Activated naive CD4-positive, alpha-beta T cell treated with anti-CD3 and anti-CD28 coated beads, Interleukin-2, amount 10 ng/mL, durations not matched to agents 7 days and 5 days (primary cell): ENCODE measurements around the gene DBX1.
"Not testable (repeated sequence)": the region's sequence is repeated elsewhere in the genome, so short reads cannot be mapped to it uniquely, and the experiment has no call there.

Experiments
- CTCF ChIA-PET: fragments of 350-600 bp; sonication (Branson Sonifier 250); formaldehyde crosslinking; loops from one replicate; lab custom pipeline; 2021; ENCODE audit warnings: antibody characterized with exemption; lab: Charles Lee
- DNase-seq: peaks from one replicate; pipeline ENCODE4 v3.0.0-alpha.2; 2020
- H3K27ac Mint-ChIP-seq: one replicate; pipeline ENCODE4 v1.8.0; 2021; ENCODE audit warnings: mild to moderate bottlenecking, moderate library complexity, mixed read lengths
- H3K27me3 Mint-ChIP-seq: one replicate; pipeline ENCODE4 v1.8.0; 2021; ENCODE audit warnings: mild to moderate bottlenecking, mixed read lengths
- H3K36me3 Mint-ChIP-seq: one replicate; pipeline ENCODE4 v1.8.0; 2021; ENCODE audit warnings: mixed read lengths
- H3K4me1 Mint-ChIP-seq: one replicate; pipeline ENCODE4 v1.8.0; 2021; ENCODE audit warnings: mixed read lengths
- H3K4me3 Mint-ChIP-seq: one replicate; pipeline ENCODE4 v1.8.0; 2021; ENCODE audit warnings: mild to moderate bottlenecking, moderate library complexity, mixed read lengths
- H3K9me3 Mint-ChIP-seq: one replicate; pipeline ENCODE4 v1.8.0; 2021; ENCODE audit warnings: mixed read lengths

The DBX1 gene

GRCh38 chr11:20156280-20156875 is 3.9 kb downstream of the DBX1 start:
- peaks cover 26% of the 10 kb centered on the region for H3K4me1 Mint-ChIP-seq
- peak overlapping the region; percentile 65 for H3K4me3 Mint-ChIP-seq
- H3K9me3 Mint-ChIP-seq, result peaks cover 9% of the 10 kb centered on the region
- H3K36me3 Mint-ChIP-seq, result peaks cover 17% of the 10 kb centered on the region
- H3K27ac Mint-ChIP-seq, result no peak overlapping the region
- CTCF ChIA-PET, result interaction anchor here (1.5 kb wide), 1 partner anchor 28 kb away, joined by 7 read pairs; no protein-coding TSS in a partner anchor
- peaks cover 80% of the 10 kb centered on the region for H3K27me3 Mint-ChIP-seq
- DNase-seq, result peak; percentile 54

GRCh38 chr11:20155683-20156279 is 4.5 kb downstream of the DBX1 start:
- H3K27ac Mint-ChIP-seq, result peak overlapping the region; percentile 82
- H3K4me3 Mint-ChIP-seq, result peak overlapping the region; percentile 58

GRCh38 chr11:20154381-20154780 is 5.9 kb downstream of the DBX1 start:
- no peak overlapping the region for H3K27ac Mint-ChIP-seq
- peaks cover 15% of the 10 kb centered on the region for H3K36me3 Mint-ChIP-seq
- peaks cover 26% of the 10 kb centered on the region for H3K4me1 Mint-ChIP-seq
- CTCF ChIA-PET, result interaction anchor here (1.7 kb wide), 1 partner anchor 22 kb away, joined by 8 read pairs; no protein-coding TSS in a partner anchor
- peaks cover 9% of the 10 kb centered on the region for H3K9me3 Mint-ChIP-seq
- no peak overlapping the region for H3K4me3 Mint-ChIP-seq
- DNase-seq, result no peak
- peaks cover 63% of the 10 kb centered on the region for H3K27me3 Mint-ChIP-seq

More at GRCh38 chr11:20155683-20156279, 4.5 kb downstream of the DBX1 start:
- peaks cover 9% of the 10 kb centered on the region for H3K9me3 Mint-ChIP-seq
- peaks cover 74% of the 10 kb centered on the region for H3K27me3 Mint-ChIP-seq
- H3K36me3 Mint-ChIP-seq, result peaks cover 17% of the 10 kb centered on the region
- CTCF ChIA-PET, result interaction anchor here (1.5 to 1.7 kb wide), 2 partner anchors 24 to 28 kb away, joined by 7 to 8 read pairs; no protein-coding TSS in a partner anchor
- no peak for DNase-seq
- peaks cover 26% of the 10 kb centered on the region for H3K4me1 Mint-ChIP-seq

- no peak overlapping the region for H3K4me3 Mint-ChIP-seq
- H3K27ac Mint-ChIP-seq, result no peak overlapping the region
- no peaks in the 10 kb centered on the region for H3K36me3 Mint-ChIP-seq
- no peaks in the 10 kb centered on the region for H3K4me1 Mint-ChIP-seq
- no peaks in the 10 kb centered on the region for H3K9me3 Mint-ChIP-seq
- CTCF ChIA-PET, result interaction anchor here (1.7 kb wide), 1 partner anchor 215 kb away, joined by 4 read pairs; no protein-coding TSS in a partner anchor
- H3K27me3 Mint-ChIP-seq, result peaks cover 24% of the 10 kb centered on the region
- DNase-seq, result no peak
Observed at GRCh38 chr11:20138707-20139106, 21.6 kb downstream of the DBX1 start.

- DNase-seq, result no peak
- peaks cover 34% of the 10 kb centered on the region for H3K27me3 Mint-ChIP-seq
- CTCF ChIA-PET, result interaction anchor here (1.7 kb wide), 1 partner anchor 216 kb away, joined by 4 read pairs; no protein-coding TSS in a partner anchor
- no peak overlapping the region for H3K27ac Mint-ChIP-seq
- H3K4me3 Mint-ChIP-seq, result no peak overlapping the region
- no peaks in the 10 kb centered on the region for H3K36me3 Mint-ChIP-seq
- no peaks in the 10 kb centered on the region for H3K4me1 Mint-ChIP-seq
- H3K9me3 Mint-ChIP-seq, result no peaks in the 10 kb centered on the region
Observed at GRCh38 chr11:20137637-20138036, 22.6 kb downstream of the DBX1 start.

- CTCF ChIA-PET, result interaction anchor here (1.8 to 4.2 kb wide), 2 partner anchors 185 to 219 kb away, joined by 5 to 25 read pairs; no protein-coding TSS in a partner anchor
- Mint-ChIP-seq H3K27ac (no peak overlapping the region), H3K4me1 (peaks cover 10% of the 10 kb centered on the region), H3K36me3 (no peaks in the 10 kb centered on the region), H3K9me3 (no peaks in the 10 kb centered on the region), H3K4me3 (no peak overlapping the region), H3K27me3 (peaks cover 52% of the 10 kb centered on the region)
- no peak for DNase-seq
Observed at GRCh38 chr11:20134991-20135736, 25.1 kb downstream of the DBX1 start.

- no peak overlapping the region for H3K27ac Mint-ChIP-seq
- H3K4me3 Mint-ChIP-seq, result no peak overlapping the region
- peaks cover 50% of the 10 kb centered on the region for H3K27me3 Mint-ChIP-seq
- CTCF ChIA-PET, result interaction anchor here (0.7 to 4.2 kb wide), 20 partner anchors 10 to 575 kb away, joined by 3 to 25 read pairs (median 4); partner anchors contain the start of gene DBX1
- H3K4me1 Mint-ChIP-seq, result peaks cover 10% of the 10 kb centered on the region
- no peaks in the 10 kb centered on the region for H3K9me3 Mint-ChIP-seq
- no peak for DNase-seq
- H3K36me3 Mint-ChIP-seq, result no peaks in the 10 kb centered on the region
Observed at GRCh38 chr11:20132667-20133039, 27.6 kb downstream of the DBX1 start.

- Mint-ChIP-seq H3K4me1 (peaks cover 10% of the 10 kb centered on the region), H3K27me3 (peaks cover 50% of the 10 kb centered on the region), H3K4me3 (peak overlapping the region; percentile 58), H3K36me3 (no peaks in the 10 kb centered on the region), H3K9me3 (no peaks in the 10 kb centered on the region), H3K27ac (no peak overlapping the region)
- peak; percentile 59 for DNase-seq
- CTCF ChIA-PET, result interaction anchor here (0.8 to 4.2 kb wide), 20 partner anchors 9 to 575 kb away, joined by 3 to 25 read pairs (median 4); partner anchors contain the start of gene DBX1
Observed at GRCh38 chr11:20131788-20132666, 28.2 kb downstream of the DBX1 start.

GRCh38 chr11:20129665-20130064 is 30.6 kb downstream of the DBX1 start:
- no peak overlapping the region for H3K4me3 Mint-ChIP-seq
- H3K4me1 Mint-ChIP-seq, result peaks cover 10% of the 10 kb centered on the region
- no peaks in the 10 kb centered on the region for H3K9me3 Mint-ChIP-seq
- no peak overlapping the region for H3K27ac Mint-ChIP-seq
- no peak for DNase-seq
- CTCF ChIA-PET, result interaction anchor here (1.2 to 5.7 kb wide), 4 partner anchors 17 to 482 kb away, joined by 3 to 96 read pairs (median 28); no protein-coding TSS in a partner anchor
- no peaks in the 10 kb centered on the region for H3K36me3 Mint-ChIP-seq
- H3K27me3 Mint-ChIP-seq, result peaks cover 49% of the 10 kb centered on the region

GRCh38 chr11:20128528-20128825 is 31.8 kb downstream of the DBX1 start:
- H3K27ac Mint-ChIP-seq, H3K4me3 Mint-ChIP-seq, DNase-seq, H3K9me3 Mint-ChIP-seq, H3K36me3 Mint-ChIP-seq: not testable (repeated sequence)
- peaks cover 10% of the 10 kb centered on the region for H3K4me1 Mint-ChIP-seq
- peaks cover 47% of the 10 kb centered on the region for H3K27me3 Mint-ChIP-seq
- CTCF ChIA-PET, result interaction anchor here (0.6 to 5.7 kb wide), 28 partner anchors 11 to 568 kb away, joined by 3 to 96 read pairs (median 4); partner anchors contain the start of gene DBX1

- Mint-ChIP-seq H3K9me3 (no peaks in the 10 kb centered on the region), H3K4me3 (no peak overlapping the region), H3K36me3 (no peaks in the 10 kb centered on the region), H3K27ac (no peak overlapping the region), H3K27me3 (peaks cover 41% of the 10 kb centered on the region), H3K4me1 (peaks cover 10% of the 10 kb centered on the region)
- CTCF ChIA-PET, result interaction anchor here (0.6 to 5.7 kb wide), 32 partner anchors 9 to 568 kb away, joined by 3 to 96 read pairs (median 4); partner anchors contain the start of gene DBX1
- peak; percentile 84 for DNase-seq
Observed at GRCh38 chr11:20127671-20128527, 32.4 kb downstream of the DBX1 start.

GRCh38 chr11:20126724-20127123 is 33.6 kb downstream of the DBX1 start:
- no peak overlapping the region for H3K27ac Mint-ChIP-seq
- H3K4me3 Mint-ChIP-seq, result no peak overlapping the region
- no peak for DNase-seq
- no peaks in the 10 kb centered on the region for H3K9me3 Mint-ChIP-seq
- CTCF ChIA-PET, result interaction anchor here (0.9 to 5.7 kb wide), 12 partner anchors 10 to 546 kb away, joined by 3 to 96 read pairs (median 7); partner anchors contain the start of gene DBX1
- H3K36me3 Mint-ChIP-seq, result no peaks in the 10 kb centered on the region
- peaks cover 29% of the 10 kb centered on the region for H3K27me3 Mint-ChIP-seq
- H3K4me1 Mint-ChIP-seq, result peaks cover 3% of the 10 kb centered on the region
